Brain microvascular endothelial cell (primary cell): ENCODE results near the gene AKR1A1.

Experiments
- DNase-seq: peaks from one replicate; pipeline ENCODE4 v3.0.0-alpha.2; 2020
- H3K27ac ChIP-seq: fragments of 250-450 bp; sonication (Bioruptor Pico); 2 replicates; pipeline ENCODE4 v1.5.1; 2020; ENCODE audit warnings: mild to moderate bottlenecking, moderate library complexity
- H3K27me3 ChIP-seq: fragments of 250-450 bp; sonication (Bioruptor Pico); replicated peaks from 2 replicates; pipeline ENCODE4 v1.5.1; 2020; ENCODE audit warnings: mild to moderate bottlenecking
- H3K36me3 ChIP-seq: fragments of 250-450 bp; sonication (Bioruptor Pico); replicated peaks from 2 replicates; pipeline ENCODE4 v1.5.1; 2020; ENCODE audit warnings: mild to moderate bottlenecking
- H3K4me3 ChIP-seq: 2 replicates; pipeline ENCODE4 v1.5.1; 2011; ENCODE audit warnings: low read depth, mild to moderate bottlenecking, control low read depth, low read length, moderate library complexity
- CTCF ChIP-seq: IDR thresholded peaks from 2 replicates; pipeline ENCODE4 v1.5.1; 2011; ENCODE audit warnings: low read depth, mild to moderate bottlenecking, moderate library complexity, low read length, control low read depth, inconsistent platforms; ENCODE audit errors: missing control alignments
- in situ Hi-C: cut with HindIII; loops from 2 replicates; pipeline ENCODE4 v1.10.0; 2017; ENCODE audit warnings: low sequenced_read_pairs, low pct_ligation_motif_present

AKR1A1 gene

GRCh38 chr1:45550401-45551351 lies at the start of gene AKR1A1:
Gene AKR1A1 (plus strand): TSS chr1:45550826. CDS start chr1:45561795, 10,969 bp downstream.
- Histone ChIP-seq H3K27me3 (no peaks in the 10 kb centered on the region), H3K36me3 (peaks cover 17% of the 10 kb centered on the region), H3K27ac (peak within 1 kb of the TSS; percentile 87), H3K4me3 (peak within 1 kb of the TSS; percentile 75)
- in situ Hi-C loops = no loop called here
- TF ChIP-seq CTCF = peak; percentile 13
- DNase-seq = peak; percentile 79

GRCh38 chr1:45501505-45501859 lies 49.1 kb upstream of the AKR1A1 start:
- DNase-seq = no peak
- Histone ChIP-seq H3K27me3 (no peaks in the 10 kb centered on the region), H3K4me3 (no peak overlapping the region), H3K36me3 (no peaks in the 10 kb centered on the region), H3K27ac (no peak overlapping the region)
- no peak for TF ChIP-seq CTCF
- in situ Hi-C loops = no loop called here

GRCh38 chr1:45503462-45504360 lies 46.9 kb upstream of the AKR1A1 start:
- no peak for TF ChIP-seq CTCF
- in situ Hi-C loops = no loop called here
- DNase-seq = no peak

GRCh38 chr1:45507195-45507594 lies 43.4 kb upstream of the AKR1A1 start:
- no peak overlapping the region for H3K4me3 ChIP-seq
- DNase-seq = no peak
- in situ Hi-C loops = no loop called here
- H3K27ac ChIP-seq = no peak overlapping the region
- no peaks in the 10 kb centered on the region for H3K27me3 ChIP-seq
- TF ChIP-seq CTCF = no peak
- peaks cover 39% of the 10 kb centered on the region for H3K36me3 ChIP-seq

More at GRCh38 chr1:45503462-45504360, 46.9 kb upstream of the AKR1A1 start:
- Histone ChIP-seq H3K4me3 (no peak overlapping the region), H3K27me3 (no peaks in the 10 kb centered on the region), H3K27ac (no peak overlapping the region), H3K36me3 (peaks cover 8% of the 10 kb centered on the region)

GRCh38 chr1:45507893-45508292 lies 42.7 kb upstream of the AKR1A1 start:
- H3K4me3 ChIP-seq = no peak overlapping the region
- in situ Hi-C loops = no loop called here
- DNase-seq = no peak
- H3K36me3 ChIP-seq = peaks cover 46% of the 10 kb centered on the region
- TF ChIP-seq CTCF = no peak
- H3K27me3 ChIP-seq = no peaks in the 10 kb centered on the region
- H3K27ac ChIP-seq = no peak overlapping the region
